ENCODE results near the gene FAM89A. TPM values are rescaled to one million over a fixed set of nuclear protein-coding genes. Genes with fewer than 3 reads are reported as not detected.
A peak's percentile ranks its signal among the peaks of the same experiment; 100 is the strongest.

The FAM89A gene
- total and polyA plus RNA-seq, 9 of the 15 experiments (the other 6 are each of a cell fraction or from before 2014, with no cell fraction given): 8.7 to 66.2 (median 43.3) TPM

- TF ChIP-seq CEBPZ (IDR thresholded peaks at IDR 0.05; ENCODE audit: borderline replicate concordance, low read depth, low read length): no peak
- TF ChIP-seq FOSL1 (tag; conservative IDR thresholded peaks at IDR 0.05): no peak
- TF ChIP-seq, protein P1, sequence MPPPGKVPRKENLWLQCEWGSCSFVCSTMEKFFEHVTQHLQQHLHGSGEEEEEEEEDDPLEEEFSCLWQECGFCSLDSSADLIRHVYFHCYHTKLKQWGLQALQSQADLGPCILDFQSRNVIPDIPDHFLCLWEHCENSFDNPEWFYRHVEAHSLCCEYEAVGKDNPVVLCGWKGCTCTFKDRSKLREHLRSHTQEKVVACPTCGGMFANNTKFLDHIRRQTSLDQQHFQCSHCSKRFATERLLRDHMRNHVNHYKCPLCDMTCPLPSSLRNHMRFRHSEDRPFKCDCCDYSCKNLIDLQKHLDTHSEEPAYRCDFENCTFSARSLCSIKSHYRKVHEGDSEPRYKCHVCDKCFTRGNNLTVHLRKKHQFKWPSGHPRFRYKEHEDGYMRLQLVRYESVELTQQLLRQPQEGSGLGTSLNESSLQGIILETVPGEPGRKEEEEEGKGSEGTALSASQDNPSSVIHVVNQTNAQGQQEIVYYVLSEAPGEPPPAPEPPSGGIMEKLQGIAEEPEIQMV (tag; conservative IDR thresholded peaks at IDR 0.05; ENCODE audit: low read depth): peak; percentile 47; the same call in 1 of the 2 replicates
- TF ChIP-seq ETV6 (IDR thresholded peaks at IDR 0.05; ENCODE audit: borderline replicate concordance in 1 of 2, low read depth in 2 of 2, low read length in 1 of 2): peak in 1 of 2 experiments; percentile 11; a peak in 2 of 4 replicates
- no peak for TF ChIP-seq ETV6 (CRISPR knock-in tag; IDR thresholded peaks at IDR 0.05; ENCODE audit: borderline replicate concordance)
- TF ChIP-seq KDM1A (IDR thresholded peaks at IDR 0.05): peak; percentile 55 to 78; a peak in 3 of 4 replicates
- peak; percentile 86 for TF ChIP-seq PRDM10 (IDR thresholded peaks at IDR 0.05; ENCODE audit: partially characterized antibody)
- TF ChIP-seq ZBTB8A (IDR thresholded peaks at IDR 0.05; ENCODE audit: partially characterized antibody): no peak
- TF ChIP-seq HSF4 (CRISPR knock-in tag; IDR thresholded peaks at IDR 0.05; ENCODE audit: borderline replicate concordance): 0 out of 2 replicates have a peak, but pooled peaks have one; percentile 5
- 0 out of 4 replicates have a peak, but pooled peaks of 1 of the 2 experiments have one; percentile 11 for TF ChIP-seq RAD21 (CRISPR knock-in tag; conservative IDR thresholded peaks at IDR 0.05 in 1 of 2, IDR thresholded peaks at IDR 0.05 in 1 of 2)
- peak; percentile 30; the same call in 1 of the 2 replicates for TF ChIP-seq GATAD2A (IDR thresholded peaks at IDR 0.05)
- peak; percentile 48; the same call in 1 of the 2 replicates for TF ChIP-seq KLF6 (CRISPR knock-in tag; IDR thresholded peaks at IDR 0.05; ENCODE audit: borderline replicate concordance)
- peak; percentile 83 for TF ChIP-seq ZNF583 (CRISPR knock-in tag; IDR thresholded peaks at IDR 0.05)
- no peak for TF ChIP-seq ZNF507 (tag; conservative IDR thresholded peaks at IDR 0.05)
- TF ChIP-seq MTA3 (IDR thresholded peaks at IDR 0.05; ENCODE audit: borderline replicate concordance): 0 out of 2 replicates have a peak, but pooled peaks have one; percentile 12
- TF ChIP-seq ZC3H4 (CRISPR knock-in tag; IDR thresholded peaks at IDR 0.05; ENCODE audit: borderline replicate concordance): no peak
- TF ChIP-seq BCOR (IDR thresholded peaks at IDR 0.05): 0 out of 2 replicates have a peak, but pooled peaks have one; percentile 9
- TF ChIP-seq HDAC2 (IDR thresholded peaks at IDR 0.05): peak; percentile 64
- TF ChIP-seq SAFB2 (IDR thresholded peaks at IDR 0.05; ENCODE audit: borderline replicate concordance, low read depth, low read length, severe bottlenecking): no peak
Measured at GRCh38 chr1:231046730-231047395, 6.8 kb upstream of the FAM89A start (continued).

All from K562 (cell line).